GM12872 (cell line): ENCODE measurements around the gene SULT2B1.

Experiments
- TF ChIP-seq, protein P1 (sequence below): IDR thresholded peaks from 3 replicates; pipeline ENCODE4 v1.5.1; 2011; ENCODE audit warnings: low read depth, mild to moderate bottlenecking, low read length, moderate library complexity; ENCODE audit not compliant: insufficient read depth

Gene SULT2B1

GRCh38 chr19:48544856-48545750 is 6.9 kb upstream of the SULT2B1 start:
- TF ChIP-seq, protein P1, sequence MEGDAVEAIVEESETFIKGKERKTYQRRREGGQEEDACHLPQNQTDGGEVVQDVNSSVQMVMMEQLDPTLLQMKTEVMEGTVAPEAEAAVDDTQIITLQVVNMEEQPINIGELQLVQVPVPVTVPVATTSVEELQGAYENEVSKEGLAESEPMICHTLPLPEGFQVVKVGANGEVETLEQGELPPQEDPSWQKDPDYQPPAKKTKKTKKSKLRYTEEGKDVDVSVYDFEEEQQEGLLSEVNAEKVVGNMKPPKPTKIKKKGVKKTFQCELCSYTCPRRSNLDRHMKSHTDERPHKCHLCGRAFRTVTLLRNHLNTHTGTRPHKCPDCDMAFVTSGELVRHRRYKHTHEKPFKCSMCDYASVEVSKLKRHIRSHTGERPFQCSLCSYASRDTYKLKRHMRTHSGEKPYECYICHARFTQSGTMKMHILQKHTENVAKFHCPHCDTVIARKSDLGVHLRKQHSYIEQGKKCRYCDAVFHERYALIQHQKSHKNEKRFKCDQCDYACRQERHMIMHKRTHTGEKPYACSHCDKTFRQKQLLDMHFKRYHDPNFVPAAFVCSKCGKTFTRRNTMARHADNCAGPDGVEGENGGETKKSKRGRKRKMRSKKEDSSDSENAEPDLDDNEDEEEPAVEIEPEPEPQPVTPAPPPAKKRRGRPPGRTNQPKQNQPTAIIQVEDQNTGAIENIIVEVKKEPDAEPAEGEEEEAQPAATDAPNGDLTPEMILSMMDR, result no peak

DNA sequence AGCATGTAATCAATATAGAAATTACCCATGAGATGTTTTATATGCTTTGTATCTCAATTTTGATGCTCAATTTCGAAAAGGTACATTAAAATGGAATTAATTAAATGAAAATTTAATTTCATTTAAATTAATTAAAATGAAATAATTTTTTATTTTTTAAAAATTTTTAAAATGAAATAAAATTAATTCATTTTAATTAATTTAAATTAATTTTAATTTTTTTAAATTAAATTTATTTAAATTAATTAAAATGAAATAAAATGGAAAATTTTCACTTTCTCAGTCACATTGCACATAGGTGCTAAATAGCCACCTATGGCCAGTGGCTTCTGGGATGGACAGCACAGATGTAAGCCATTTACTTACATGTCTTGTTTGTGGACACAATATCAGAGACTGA is 4.2 kb upstream of the SULT2B1 start:
- TF ChIP-seq, protein P1, result no peak

GRCh38 chr19:48548253-48548911 is 3.6 kb upstream of the SULT2B1 start:
- TF ChIP-seq, protein P1, result no peak

DNA sequence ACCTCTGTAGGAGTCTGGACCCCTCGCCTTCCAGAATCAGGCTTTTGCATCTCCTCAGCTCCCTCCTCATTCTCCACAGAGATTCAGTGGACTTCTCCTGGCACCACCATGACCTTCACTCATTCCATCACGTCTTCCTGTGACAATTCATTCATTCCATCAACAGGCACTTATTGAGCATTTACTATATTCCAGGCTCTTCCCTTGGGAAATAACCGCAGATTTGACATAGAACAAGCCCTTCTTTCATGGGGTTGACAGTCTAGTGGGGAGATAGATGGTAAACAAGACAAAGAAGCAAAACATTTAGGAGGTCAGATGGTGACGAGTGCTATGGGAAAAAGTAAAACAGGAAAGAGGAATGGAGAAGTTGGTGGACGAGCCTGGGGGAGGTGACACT is 2.6 kb upstream of the SULT2B1 start:
- TF ChIP-seq, protein P1, result no peak

DNA sequence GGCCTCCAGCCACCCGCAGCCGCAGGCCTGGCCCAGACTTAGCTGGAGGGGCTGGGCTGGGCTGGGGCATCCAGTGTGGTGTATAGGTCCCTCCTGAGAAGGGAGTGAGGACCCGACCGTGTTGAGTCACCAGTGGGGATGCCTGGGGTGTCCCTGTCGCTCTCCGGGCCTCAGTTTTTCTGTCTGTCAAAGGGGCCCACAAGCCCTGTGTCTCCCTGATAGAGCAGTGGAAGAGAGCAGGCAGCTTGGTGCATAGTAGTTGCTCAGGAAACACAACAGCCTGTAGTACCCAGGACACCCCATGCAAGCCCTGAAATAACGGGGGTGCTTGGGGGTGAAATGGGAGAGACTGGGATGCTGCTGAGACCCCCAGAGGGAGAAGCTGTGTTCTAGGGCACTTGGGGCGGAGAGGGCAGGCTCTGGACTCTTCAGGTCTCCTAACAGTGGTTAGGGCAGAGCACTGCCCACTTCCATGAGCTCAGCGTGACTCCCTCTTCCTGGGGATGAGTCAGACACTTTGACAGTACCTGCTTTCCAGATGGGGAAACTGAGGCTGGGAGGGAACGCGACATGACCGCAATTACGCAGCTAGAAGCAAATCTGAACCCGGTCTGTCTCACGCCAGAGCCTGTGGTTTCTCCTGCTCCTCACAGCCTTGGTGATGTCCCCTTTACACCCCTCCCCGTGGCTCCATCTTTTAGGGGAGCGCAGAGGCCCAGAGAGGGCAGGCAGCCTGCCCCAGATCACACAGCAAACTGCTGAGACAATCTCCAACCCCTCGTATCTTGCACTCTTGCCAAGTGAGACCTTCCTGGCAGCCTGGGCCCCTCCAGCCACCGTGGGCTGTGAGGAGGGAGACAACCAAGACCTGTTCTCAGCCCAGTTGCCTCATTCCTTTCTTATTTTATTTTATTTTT is 692 bp downstream of the SULT2B1 start:
- TF ChIP-seq, protein P1, result no peak

- TF ChIP-seq, protein P1, result no peak
Observed at GRCh38 chr19:48553676-48554384, 1.9 kb downstream of the SULT2B1 start.
